Cardiac fibroblast (primary cell): ENCODE measurements around the gene ZBED1.

Experiments
- DNase-seq, 2 donors: peaks; one replicate each; pipeline versions ENCODE4 v3.0.0 to v3.0.0-alpha.2; 2010; ENCODE audit warnings: low read depth in 2 of 2
- H3K4me3 ChIP-seq, 2 donors: replicated peaks in 1 of 2; 1 replicate in 1 of 2; 2 replicates in 1 of 2; pipeline ENCODE4 v1.5.1; 2011; ENCODE audit warnings: low read depth in 2 of 2, low read length in 2 of 2, mild to moderate bottlenecking in 2 of 2, moderate library complexity in 1 of 2
- TF ChIP-seq, protein P1 (sequence below): IDR thresholded peaks from one replicate; pipeline ENCODE4 v1.5.1; 2011; ENCODE audit warnings: low read depth, mild to moderate bottlenecking, low read length, inconsistent platforms

The ZBED1 gene

GRCh38 chrX:2489446-2490445 lies 11.0 kb downstream of the ZBED1 start:
- no peak for DNase-seq
- no peak overlapping the region for H3K4me3 ChIP-seq
- TF ChIP-seq, protein P1, sequence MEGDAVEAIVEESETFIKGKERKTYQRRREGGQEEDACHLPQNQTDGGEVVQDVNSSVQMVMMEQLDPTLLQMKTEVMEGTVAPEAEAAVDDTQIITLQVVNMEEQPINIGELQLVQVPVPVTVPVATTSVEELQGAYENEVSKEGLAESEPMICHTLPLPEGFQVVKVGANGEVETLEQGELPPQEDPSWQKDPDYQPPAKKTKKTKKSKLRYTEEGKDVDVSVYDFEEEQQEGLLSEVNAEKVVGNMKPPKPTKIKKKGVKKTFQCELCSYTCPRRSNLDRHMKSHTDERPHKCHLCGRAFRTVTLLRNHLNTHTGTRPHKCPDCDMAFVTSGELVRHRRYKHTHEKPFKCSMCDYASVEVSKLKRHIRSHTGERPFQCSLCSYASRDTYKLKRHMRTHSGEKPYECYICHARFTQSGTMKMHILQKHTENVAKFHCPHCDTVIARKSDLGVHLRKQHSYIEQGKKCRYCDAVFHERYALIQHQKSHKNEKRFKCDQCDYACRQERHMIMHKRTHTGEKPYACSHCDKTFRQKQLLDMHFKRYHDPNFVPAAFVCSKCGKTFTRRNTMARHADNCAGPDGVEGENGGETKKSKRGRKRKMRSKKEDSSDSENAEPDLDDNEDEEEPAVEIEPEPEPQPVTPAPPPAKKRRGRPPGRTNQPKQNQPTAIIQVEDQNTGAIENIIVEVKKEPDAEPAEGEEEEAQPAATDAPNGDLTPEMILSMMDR, result no peak

- TF ChIP-seq, protein P1, result no peak
- DNase-seq, result no peak
- no peak overlapping the region for H3K4me3 ChIP-seq
Observed at GRCh38 chrX:2488621-2489285, 12.0 kb downstream of the ZBED1 start.

DNA sequence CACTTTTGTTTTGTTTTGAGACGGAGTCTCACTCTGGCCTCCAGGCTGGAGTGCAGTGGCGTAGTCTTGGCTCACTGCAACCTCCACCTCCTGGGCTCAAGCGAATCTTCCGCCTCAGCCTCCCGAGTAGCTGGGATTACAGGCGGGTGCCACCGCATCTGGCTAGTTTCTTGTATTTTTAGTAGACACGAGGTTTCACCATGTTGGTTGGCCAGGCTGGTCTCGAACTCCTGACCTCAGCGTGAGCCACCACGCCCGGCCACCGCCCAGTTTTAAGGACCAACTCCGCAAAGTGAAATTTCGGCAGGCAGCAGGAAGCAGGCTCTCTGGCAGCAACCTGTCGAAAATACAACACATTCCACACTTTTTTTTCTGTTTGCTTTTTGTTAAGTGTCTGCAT lies 13.4 kb downstream of the ZBED1 start:
- no peak overlapping the region for H3K4me3 ChIP-seq
- TF ChIP-seq, protein P1, result no peak
- DNase-seq, result no peak

- no peak overlapping the region for H3K4me3 ChIP-seq
- TF ChIP-seq, protein P1, result no peak
- no peak for DNase-seq
Observed at GRCh38 chrX:2486476-2487133, 14.2 kb downstream of the ZBED1 start.

GRCh38 chrX:2485789-2486345 lies 14.9 kb downstream of the ZBED1 start:
- no peak for DNase-seq
- no peak overlapping the region for H3K4me3 ChIP-seq

More at GRCh38 chrX:2485789-2486345, 14.9 kb downstream of the ZBED1 start:
- TF ChIP-seq, protein P1, result no peak
